Calu3 (cell line): Measurements from ENCODE around the gene TMEM254. TPM values are rescaled to one million over a fixed set of nuclear protein-coding genes. Genes with fewer than 3 reads are reported as not detected.
A peak's percentile ranks its signal among the peaks of the same experiment; 100 is the strongest.

Source experiments
- BruUV-seq: library from RNA; stranded (reverse); fragments of 400-500 nt; replicated peaks from 2 replicates; lab custom pipeline; 2021; lab: Mats Ljungman, UMichigan
- CTCF ChIA-PET: fragments of 300-600 bp; sonication (Branson Sonifier 250); formaldehyde crosslinking; loops from one replicate; lab custom pipeline; 2022; ENCODE audit warnings: antibody characterized with exemption; lab: Charles Lee
- DNase-seq: peaks from one replicate; pipeline ENCODE4 v3.0.0; 2022
- H3K27ac Mint-ChIP-seq: one replicate; pipeline ENCODE4 v1.8.0; 2022; ENCODE audit warnings: mixed read lengths; ENCODE audit not compliant: unreplicated experiment
- H3K27me3 Mint-ChIP-seq: one replicate; pipeline ENCODE4 v1.8.0; 2022; ENCODE audit warnings: mixed read lengths; ENCODE audit not compliant: unreplicated experiment
- H3K36me3 Mint-ChIP-seq: one replicate; pipeline ENCODE4 v1.8.0; 2022; ENCODE audit warnings: mild to moderate bottlenecking, moderate library complexity, mixed read lengths; ENCODE audit not compliant: insufficient read depth, unreplicated experiment
- H3K4me1 Mint-ChIP-seq: one replicate; pipeline ENCODE4 v1.8.0; 2022; ENCODE audit warnings: mild to moderate bottlenecking, low read depth, mixed read lengths; ENCODE audit not compliant: unreplicated experiment
- H3K4me3 Mint-ChIP-seq: one replicate; pipeline ENCODE4 v1.8.0; 2022; ENCODE audit warnings: mild to moderate bottlenecking, low read depth, moderate library complexity, mixed read lengths; ENCODE audit not compliant: unreplicated experiment
- H3K9me3 Mint-ChIP-seq: one replicate; pipeline ENCODE4 v1.8.0; 2022; ENCODE audit warnings: low read depth, mixed read lengths; ENCODE audit not compliant: unreplicated experiment
- CTCF ChIP-seq: fragments of 200-600 bp; IDR thresholded peaks from one replicate; pipeline ENCODE4 v1.8.0; 2022; ENCODE audit warnings: antibody characterized with exemption; ENCODE audit not compliant: unreplicated experiment
- intact Hi-C: fragments of 100-400 bp; cut with micrococcal nuclease; formaldehyde crosslinking; loops from one replicate; pipeline ENCODE4 v1.10.0; 2022; ENCODE audit not compliant: unreplicated experiment
- total RNA-seq: library from RNA; stranded (reverse); gene quantifications from 2 replicates; pipeline ENCODE4 v1.2.3, GENCODE V29; 2022

Gene TMEM254
- total RNA-seq, 1 experiment from 2014 or later, result 26.5 TPM

GRCh38 chr10:80140251-80140650 lies 61.8 kb downstream of the TMEM254 start:
- H3K27ac Mint-ChIP-seq, result peak overlapping the region; percentile 3
- intact Hi-C loops, result no loop called here
- peaks cover 24% of the 10 kb centered on the region for H3K4me1 Mint-ChIP-seq
- peaks cover 45% of the 10 kb centered on the region for H3K27me3 Mint-ChIP-seq
- peaks cover 63% of the 10 kb centered on the region for H3K36me3 Mint-ChIP-seq
- no peak overlapping the region for H3K4me3 Mint-ChIP-seq
- CTCF ChIA-PET, result no interaction called here
- TF ChIP-seq CTCF, result no peak
- DNase-seq, result no peak
- no TSS peak for BruUV-seq
- H3K9me3 Mint-ChIP-seq, result no peaks in the 10 kb centered on the region

GRCh38 chr10:80141696-80142460 lies 63.4 kb downstream of the TMEM254 start:
- CTCF ChIA-PET, result interaction anchor here (0.9 kb wide), 1 partner anchor 81 kb away, joined by 5 read pairs; no protein-coding TSS in a partner anchor
- peaks cover 34% of the 10 kb centered on the region for H3K4me1 Mint-ChIP-seq
- intact Hi-C loops, result no loop called here
- H3K27ac Mint-ChIP-seq, result peak overlapping the region; percentile 3
- no peak for TF ChIP-seq CTCF
- H3K4me3 Mint-ChIP-seq, result no peak overlapping the region
- BruUV-seq, result no TSS peak
- DNase-seq, result no peak
- no peaks in the 10 kb centered on the region for H3K9me3 Mint-ChIP-seq
- H3K36me3 Mint-ChIP-seq, result peaks cover 79% of the 10 kb centered on the region
- H3K27me3 Mint-ChIP-seq, result peaks cover 45% of the 10 kb centered on the region

Other genes with a start within 250 kb of the TMEM254 start
- gene SFTPD, start 129.6 kb upstream of the TMEM254 start, total RNA-seq, result not detected in 2 replicates
- gene PLAC9, start 54.1 kb downstream of the TMEM254 start, total RNA-seq, result not detected in 2 replicates
- 835 and 846 TPM in 2 replicates for gene ANXA11, start 126.9 kb downstream of the TMEM254 start, total RNA-seq
- gene MAT1A, start 211.0 kb downstream of the TMEM254 start, total RNA-seq, result not detected in 2 replicates